HG03095 (cell line): ENCODE measurements around the gene ADGRV1.

ENCODE experiments used
- ATAC-seq: cut with Tn5 transposase; IDR thresholded peaks from one replicate; pipeline ENCODE4 v1.9.1; 2021; ENCODE audit warnings: moderate library complexity; ENCODE audit not compliant: unreplicated experiment

Gene ADGRV1

DNA sequence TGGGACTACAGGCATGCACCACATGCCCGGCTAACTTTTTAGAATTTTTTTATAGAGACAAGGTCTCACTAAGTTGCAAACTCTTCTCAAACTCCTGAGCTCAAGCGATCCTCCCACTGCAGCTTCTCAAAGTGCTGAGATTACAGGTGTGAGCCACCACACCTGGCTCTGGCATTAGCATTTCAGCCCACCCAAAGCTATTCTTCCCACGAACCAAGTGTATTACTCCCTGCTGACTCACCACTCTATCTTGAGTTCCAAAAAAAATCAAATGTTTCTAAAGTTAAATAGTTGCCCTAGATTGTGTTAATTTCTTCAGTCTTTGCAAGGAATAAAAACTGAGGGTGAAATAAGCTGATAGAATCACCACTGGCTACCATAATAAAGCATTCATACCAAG is 619.0 kb downstream of the ADGRV1 start:
- no peak for ATAC-seq

DNA sequence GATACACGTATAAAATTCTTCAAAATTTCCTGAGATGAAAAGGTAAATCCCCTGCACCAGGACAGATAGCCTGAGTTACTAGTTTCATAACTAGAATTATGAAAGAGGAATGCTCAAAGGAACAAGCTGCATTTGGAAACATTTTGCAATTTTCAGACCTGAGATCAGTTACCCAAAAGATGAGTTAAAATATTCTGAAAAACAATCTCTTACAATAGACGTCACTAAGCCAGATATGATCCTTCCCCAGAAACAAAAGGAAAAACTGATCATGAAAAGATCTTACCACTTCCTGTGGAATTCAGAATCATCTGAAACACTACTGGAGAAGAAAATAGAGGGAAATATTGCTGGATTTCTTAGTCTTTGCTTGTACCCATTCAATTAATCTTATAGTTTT is 619.9 kb downstream of the ADGRV1 start:
- ATAC-seq = no peak

DNA sequence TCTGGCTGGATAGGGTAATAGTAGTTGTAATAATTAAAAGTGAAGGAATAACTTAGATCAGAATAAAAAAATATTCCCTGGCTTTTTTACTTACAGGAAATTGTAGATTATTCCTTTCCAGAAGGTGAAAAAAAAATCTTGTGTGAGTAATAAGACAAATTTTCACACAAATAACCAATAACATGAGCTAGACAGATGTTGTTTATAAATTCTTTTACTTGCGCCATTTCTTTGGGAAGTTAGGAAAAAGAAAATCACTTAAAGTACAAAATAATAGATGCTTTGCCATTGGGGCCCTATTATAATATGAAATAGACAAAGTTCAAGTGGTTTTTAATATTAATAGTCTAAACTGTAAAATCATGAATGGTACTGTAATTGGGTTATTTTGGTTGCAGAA is 620.4 kb downstream of the ADGRV1 start:
- no peak for ATAC-seq

DNA sequence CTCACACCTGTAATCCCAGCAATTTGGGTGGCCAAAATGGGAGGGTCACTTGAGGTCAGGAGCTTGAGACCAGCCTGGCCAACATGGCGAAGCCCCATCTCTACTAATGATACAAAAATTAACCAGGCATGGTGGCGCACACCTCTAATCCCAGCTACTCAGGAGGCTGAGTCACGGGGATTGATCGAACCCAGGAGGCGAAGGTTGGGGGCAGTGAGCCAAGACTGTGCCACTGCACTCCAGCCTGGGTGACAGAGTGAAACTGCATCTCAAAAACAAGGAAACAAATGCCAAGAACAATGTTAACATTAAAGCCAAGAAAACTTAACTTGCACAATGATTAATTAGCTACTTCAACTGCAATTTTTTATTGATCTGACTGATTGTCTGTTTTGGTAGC is 621.9 kb downstream of the ADGRV1 start:
- no peak for ATAC-seq

DNA sequence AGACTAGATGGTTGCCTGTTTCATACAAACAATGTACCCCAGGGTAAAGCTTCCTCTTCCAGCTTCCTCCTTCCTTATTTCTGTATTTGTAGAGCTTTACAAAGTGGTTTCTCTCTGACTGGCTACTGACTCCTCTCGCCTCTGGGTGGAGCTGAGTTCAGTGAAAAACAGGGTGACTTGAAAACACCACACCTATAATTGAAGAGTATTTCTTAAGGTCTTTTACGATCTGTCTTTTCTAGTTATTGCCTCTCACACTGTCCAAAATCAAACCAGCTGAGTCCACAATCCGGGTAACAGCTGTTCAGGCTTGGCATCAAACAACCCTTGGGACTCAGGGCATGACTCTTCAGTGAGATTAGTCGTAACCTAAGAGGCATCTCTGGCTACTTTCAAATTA is 624.2 kb downstream of the ADGRV1 start:
- ATAC-seq = peak; percentile 66

DNA sequence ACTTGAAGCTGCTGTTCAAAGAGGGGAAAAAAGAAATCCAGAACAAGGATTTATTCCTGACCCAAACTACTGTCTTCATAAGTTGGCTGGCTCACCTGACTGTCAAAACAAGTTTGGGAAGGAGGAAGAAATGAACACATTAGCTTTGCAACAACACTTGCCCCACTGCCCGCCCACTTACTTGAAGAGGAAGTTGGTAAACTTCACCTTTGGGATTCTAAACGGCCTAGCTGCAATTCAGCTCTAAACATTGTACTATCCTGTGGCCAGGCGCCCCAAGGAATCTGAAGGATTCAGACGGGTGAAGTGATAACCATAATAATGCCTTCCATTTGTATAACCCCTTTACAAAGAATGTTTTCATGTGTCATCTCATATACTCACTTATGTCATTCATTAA is 625.1 kb downstream of the ADGRV1 start:
- ATAC-seq = no peak

DNA sequence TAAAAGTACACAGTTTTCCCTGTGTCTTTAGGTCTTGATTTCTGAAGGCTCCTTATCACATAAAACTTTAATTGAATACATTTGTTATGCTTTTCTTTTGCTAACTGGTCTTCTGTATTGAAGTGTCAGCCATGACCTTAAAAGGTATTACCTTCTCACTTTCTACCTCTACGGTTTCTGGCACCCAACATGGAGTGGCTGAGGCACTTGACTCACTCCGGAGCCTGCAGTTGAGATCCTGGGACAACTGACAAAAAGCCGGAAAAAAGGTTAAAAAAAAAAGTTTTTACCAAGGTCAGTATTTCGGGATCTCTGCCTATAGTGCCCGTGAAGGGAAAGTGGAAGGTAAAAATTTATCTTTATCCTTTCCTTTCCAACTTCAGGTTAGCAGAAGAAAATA is 627.5 kb downstream of the ADGRV1 start:
- ATAC-seq = no peak

DNA sequence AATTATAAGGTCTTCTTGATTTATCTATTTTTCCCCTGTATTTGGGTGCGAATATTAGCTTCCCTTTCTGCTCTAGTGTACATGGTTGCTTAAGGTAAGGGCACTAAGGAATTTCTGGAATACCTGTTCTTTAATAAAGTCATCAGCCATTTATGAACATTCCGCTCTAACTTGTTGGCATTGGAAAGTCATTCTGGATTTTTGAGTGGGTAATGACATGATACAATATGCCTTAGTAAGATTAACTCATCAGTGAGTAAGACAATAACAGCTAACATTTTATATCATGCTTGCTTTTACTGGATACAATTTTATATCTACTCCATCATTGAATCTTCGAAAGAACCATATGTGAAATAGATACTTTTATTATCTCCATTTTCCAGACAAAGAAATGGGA is 628.4 kb downstream of the ADGRV1 start:
- ATAC-seq = no peak

DNA sequence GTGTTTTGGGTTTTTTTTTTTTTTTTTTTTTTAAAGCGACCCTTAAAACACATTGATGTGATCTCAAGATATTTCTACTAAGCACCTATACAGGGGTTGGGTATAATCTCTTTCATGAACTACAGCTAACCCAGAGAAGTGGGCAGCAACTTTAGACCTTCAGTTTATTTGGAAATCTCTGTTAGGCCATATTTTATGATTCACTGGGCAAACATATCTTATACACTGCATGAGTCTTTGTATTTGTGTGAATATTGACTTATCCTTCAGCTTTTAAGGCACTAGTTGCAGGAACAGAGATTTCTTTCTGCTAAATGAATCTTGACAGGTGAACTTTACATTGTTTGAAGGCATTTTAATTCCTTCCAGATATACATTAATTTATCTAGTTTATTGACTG is 630.2 kb downstream of the ADGRV1 start:
- no peak for ATAC-seq

DNA sequence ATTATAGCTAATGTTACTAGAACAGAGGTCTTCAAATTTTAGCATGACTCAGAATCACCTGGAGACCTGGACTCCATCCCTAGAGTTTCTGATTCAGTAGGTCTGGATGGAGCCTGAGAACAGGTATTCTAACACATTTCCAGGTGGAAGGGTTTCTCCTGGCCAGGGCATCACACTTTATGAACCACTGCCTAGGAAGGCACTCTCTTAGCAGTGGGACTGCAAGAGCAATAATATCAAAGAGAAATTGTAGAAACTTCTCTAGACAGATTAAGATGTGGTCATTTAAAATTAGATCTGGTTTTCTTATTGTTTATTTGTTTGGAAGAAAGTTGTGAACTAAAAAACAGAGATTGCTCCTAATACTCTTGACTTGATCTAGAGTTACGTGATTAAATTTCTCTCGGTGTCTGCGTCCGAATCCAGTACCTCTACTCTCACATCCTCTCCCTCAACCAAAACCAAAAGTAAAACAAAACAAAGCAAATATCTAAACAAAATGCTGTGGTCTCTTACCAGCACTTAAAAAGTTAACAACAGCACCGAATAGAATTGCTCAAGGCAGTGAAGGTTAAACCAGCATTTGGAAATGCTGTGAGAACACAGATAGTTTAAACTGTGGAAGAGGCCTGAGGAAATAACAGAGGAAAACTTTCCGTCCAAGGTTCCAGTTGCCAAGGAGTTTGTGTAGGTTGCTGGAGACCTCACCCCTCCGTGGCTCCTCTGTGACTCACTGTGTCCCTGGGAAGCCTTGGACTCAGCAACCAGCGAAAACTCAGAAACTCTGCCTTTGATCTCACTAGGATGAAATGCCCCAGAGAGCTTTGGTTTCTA is 631.1 kb downstream of the ADGRV1 start:
- ATAC-seq = no peak

DNA sequence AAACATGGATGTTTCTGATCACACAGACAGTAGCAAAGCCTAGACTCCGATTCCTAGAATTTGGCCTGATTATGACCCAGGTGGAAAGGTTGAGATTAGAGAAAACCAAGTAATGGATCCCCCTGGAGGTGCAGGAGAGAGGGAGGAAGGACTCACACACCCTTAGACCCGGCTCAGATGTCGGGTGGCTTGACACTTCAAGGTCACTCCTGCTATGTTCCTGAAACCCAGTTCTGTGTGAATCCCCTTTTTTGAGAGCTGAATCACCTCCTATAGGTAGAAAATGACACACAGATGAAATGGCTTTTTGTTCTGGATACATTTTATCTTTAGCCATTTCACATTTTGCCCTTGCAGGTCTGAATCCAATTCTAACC is 631.7 kb downstream of the ADGRV1 start:
- no peak for ATAC-seq

DNA sequence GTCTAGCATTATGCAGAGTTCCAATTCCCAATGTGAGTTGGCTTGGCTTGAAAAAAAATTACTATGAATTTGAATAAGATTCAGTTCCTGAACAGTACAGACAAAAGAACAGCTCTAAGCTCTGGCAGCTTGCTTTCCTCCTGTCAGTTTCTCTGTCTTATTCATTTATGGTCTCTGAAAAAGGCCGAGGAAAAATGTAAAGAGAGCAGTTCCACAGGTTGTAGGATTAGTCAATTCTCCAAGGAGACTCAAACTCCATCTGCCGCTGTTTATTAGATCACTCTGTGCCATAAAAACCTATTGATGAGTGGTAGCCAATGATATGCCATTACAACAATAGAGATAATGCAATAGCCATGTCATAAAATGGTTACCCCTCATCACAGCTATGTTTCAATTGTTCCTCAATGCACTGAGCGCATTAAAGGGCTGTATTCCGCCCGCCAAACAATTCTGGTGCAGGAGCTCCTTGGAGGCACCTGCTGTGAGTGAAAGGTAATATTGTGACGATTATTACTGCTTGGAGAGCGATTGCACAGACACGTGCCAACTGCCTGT is 636.3 kb downstream of the ADGRV1 start:
- ATAC-seq = no peak

DNA sequence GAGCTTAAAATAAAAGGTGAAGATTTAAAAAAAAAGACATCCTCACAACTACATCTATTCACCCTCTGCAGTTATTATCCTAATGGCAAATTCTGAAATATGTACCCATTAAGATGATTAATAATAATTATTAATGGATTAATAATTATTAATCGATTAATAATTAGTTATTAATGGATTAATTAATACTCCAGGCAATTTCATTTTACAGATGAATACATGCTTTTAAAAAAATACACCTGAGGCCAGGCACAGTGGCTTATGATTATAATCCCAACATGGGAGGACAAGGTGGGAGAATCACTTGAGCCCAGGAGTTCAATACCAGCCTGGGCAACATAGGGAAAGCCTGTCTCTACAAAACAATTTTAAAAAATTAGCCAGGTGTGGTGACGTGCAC is 642.1 kb downstream of the ADGRV1 start:
- no peak for ATAC-seq

DNA sequence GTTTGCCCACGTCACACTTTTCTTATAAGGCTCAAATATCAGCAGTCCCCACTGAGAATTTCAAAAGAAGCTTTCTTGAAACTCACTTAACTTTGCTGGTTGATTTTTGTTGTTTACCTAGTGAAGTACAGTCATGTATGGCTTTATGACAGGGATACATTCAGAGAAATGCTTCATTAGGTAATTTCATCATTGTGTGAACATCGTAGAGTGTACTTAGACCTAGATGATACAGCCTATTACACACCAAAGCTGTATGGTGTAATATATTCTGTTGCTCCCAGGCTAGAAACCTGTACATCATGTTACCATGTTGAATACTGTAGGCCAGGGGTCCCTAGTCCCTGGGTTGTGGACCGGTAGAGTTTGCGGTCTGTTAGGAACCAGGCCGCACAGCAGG is 647.5 kb downstream of the ADGRV1 start:
- no peak for ATAC-seq

DNA sequence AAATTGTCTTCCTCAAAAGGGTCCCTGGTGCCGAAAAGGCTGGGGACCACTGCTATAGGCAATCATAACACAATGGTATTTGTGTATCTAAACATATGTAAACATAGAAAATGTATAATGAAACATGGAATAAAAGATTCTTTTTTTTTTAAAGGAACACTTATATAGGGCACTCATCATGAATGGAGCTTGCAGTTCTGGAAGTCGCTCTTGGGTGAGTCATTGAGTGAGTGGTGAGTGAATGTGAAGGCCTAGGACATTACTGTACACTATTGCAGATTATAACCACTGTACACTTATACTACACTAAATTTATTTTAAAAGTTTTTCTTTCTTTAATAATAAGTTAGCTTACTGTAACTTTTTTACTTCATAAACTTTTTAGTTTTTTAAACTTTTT is 648.1 kb downstream of the ADGRV1 start:
- ATAC-seq = no peak

DNA sequence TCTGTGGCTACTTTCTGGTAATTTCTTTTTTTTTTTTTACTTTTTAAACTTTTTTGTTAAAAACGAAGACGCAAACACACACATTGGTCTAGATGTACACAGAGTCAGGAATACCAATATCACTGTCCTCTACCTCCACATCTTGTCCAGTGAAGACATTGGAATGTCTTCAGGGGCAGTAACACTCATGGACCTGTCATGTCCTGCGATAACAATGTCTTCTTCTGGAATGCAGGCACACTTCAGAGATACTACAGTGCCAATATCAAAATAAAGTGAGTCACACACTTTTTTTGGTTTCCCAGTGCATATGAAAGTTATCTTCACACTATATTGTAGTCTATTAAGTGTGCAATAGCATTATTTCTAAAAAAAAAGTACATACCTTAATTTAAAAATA is 648.7 kb downstream of the ADGRV1 start:
- ATAC-seq = no peak

DNA sequence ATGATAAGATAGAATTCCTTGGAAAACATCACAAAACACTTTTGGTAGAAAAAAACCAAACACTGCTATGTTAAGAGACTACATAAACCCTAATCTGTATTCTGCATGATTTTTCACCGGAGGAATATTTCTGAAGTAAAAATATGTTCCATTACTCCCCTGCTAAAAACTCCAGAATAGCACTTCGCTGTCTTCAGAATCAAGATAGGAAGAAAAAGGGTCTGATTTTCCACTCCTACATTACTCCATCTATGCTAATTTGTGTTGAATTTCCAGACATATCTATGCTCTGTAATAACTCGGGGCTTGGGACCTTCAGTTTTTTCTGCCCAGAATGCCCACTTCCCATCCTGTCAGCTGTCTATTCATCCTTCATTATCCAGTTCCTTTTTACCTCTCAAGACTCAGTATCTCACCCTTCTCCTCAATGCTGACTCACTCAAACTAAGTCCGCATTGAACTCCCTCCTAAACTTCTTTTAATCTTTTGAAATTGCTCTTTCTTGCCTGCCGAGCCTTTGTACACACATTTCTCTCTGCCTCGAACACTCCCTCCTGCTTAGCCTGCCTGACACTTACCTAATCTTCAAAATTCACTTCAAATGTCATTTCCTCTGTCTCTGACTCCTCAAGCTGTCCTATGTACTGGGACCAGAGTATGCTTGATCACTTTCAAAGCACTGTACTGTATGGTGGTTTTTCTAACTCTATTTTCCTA is 653.6 kb downstream of the ADGRV1 start:
- ATAC-seq = no peak

DNA sequence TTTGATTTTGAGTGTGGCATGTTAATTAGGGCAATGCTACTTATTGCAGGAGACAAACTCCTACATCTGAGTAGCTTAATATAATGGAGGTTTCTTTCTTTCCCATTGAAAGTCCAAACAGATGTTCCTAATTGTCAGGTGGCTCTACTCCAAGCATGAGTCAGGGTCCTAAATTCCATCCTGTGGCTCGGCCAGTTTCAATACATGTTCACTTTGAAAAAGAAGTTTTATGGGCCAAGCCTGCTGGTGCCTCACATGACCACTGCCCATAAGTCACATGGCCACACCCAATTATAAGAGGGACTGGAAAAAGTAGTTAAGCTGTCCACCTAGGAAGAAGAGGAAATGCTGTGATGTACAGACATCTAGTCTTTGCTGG is 654.1 kb downstream of the ADGRV1 start:
- ATAC-seq = no peak
